SJCRH30 (cell line): Measurements from ENCODE around the gene OR1M1. TPM values are rescaled to one million over a fixed set of nuclear protein-coding genes. Genes with fewer than 3 reads are reported as not detected.
A peak's percentile ranks its signal among the peaks of the same experiment; 100 is the strongest.
"Not testable (repeated sequence)": the region's sequence is repeated elsewhere in the genome, so short reads cannot be mapped to it uniquely, and the experiment has no call there.

Experiments used
- DNase-seq, 2 experiments: peaks; one replicate each; pipeline ENCODE4 v3.0.0-alpha.2; 2015 to 2020
- H3K27ac ChIP-seq: fragments of 250-450 bp; sonication (Bioruptor Pico); 2 replicates; pipeline ENCODE4 v1.5.1; 2020; ENCODE audit warnings: mild to moderate bottlenecking, moderate library complexity
- H3K27me3 ChIP-seq: fragments of 250-450 bp; sonication (Bioruptor Pico); 2 replicates; pipeline ENCODE4 v1.5.1; 2020; ENCODE audit warnings: mild to moderate bottlenecking, moderate library complexity
- H3K36me3 ChIP-seq: fragments of 250-450 bp; sonication (Bioruptor Pico); 2 replicates; pipeline ENCODE4 v1.5.1; 2020; ENCODE audit warnings: mild to moderate bottlenecking, moderate library complexity
- H3K4me1 ChIP-seq: fragments of 250-450 bp; sonication (Bioruptor Pico); 2 replicates; pipeline ENCODE4 v1.5.1; 2020; ENCODE audit warnings: mild to moderate bottlenecking, moderate library complexity
- H3K4me3 ChIP-seq: fragments of 250-450 bp; sonication (Bioruptor Pico); 2 replicates; pipeline ENCODE4 v1.5.1; 2020; ENCODE audit warnings: mild to moderate bottlenecking, moderate library complexity
- H3K9me3 ChIP-seq: fragments of 250-450 bp; sonication (Bioruptor Pico); replicated peaks from 2 replicates; pipeline ENCODE4 v1.5.1; 2020; ENCODE audit warnings: mild to moderate bottlenecking, moderate library complexity
- total RNA-seq: library from RNA; depleted of rRNA; stranded (reverse); fragments of >200 nt; shearing (Covaris generic); gene quantifications from 2 replicates; pipeline ENCODE4 v1.2.3, GENCODE V29; 2014; rRNA removed

Gene OR1M1, protein sequence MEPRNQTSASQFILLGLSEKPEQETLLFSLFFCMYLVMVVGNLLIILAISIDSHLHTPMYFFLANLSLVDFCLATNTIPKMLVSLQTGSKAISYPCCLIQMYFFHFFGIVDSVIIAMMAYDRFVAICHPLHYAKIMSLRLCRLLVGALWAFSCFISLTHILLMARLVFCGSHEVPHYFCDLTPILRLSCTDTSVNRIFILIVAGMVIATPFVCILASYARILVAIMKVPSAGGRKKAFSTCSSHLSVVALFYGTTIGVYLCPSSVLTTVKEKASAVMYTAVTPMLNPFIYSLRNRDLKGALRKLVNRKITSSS
- total RNA-seq: not detected in 2 replicates

- Histone ChIP-seq H3K4me3 (no peak within 1 kb of the TSS), H3K27ac (no peak within 1 kb of the TSS), H3K36me3 (no peaks in the 10 kb centered on the region), H3K27me3 (no peaks in the 10 kb centered on the region), H3K4me1 (no peaks in the 10 kb centered on the region), H3K9me3 (no peaks in the 10 kb centered on the region)
- DNase-seq: no peak
Measured at GRCh38 chr19:9086761-9087160, at the start of gene OR1M1. Gene OR1M1 (plus strand): TSS chr19:9087061. CDS start chr19:9093245, 6,184 bp downstream.

GRCh38 chr19:9037400-9038062 is 49.3 kb upstream of the OR1M1 start:
- Histone ChIP-seq H3K9me3 (no peaks in the 10 kb centered on the region), H3K4me3 (no peak overlapping the region), H3K27me3 (no peaks in the 10 kb centered on the region), H3K27ac (no peak overlapping the region), H3K36me3 (no peaks in the 10 kb centered on the region), H3K4me1 (no peaks in the 10 kb centered on the region)
- DNase-seq: no peak

DNA sequence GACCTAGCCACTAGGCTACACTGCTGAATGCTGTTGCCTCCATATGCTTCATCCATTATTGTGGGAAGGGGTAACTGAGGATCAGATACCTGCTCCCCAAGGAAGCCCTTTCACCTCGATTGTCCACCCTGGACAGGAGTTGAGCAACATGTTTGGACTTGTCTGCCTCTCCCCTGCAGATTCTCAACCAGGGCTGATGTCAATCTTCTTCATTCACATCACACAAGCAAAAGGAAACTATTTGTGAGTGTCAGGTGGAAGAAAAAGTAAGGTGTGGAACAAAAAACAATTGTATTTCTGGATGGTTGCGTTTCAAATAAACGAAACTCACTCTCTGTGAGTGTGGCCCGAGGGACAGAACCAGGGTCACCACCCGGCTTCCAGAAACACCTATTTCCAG is 47.1 kb upstream of the OR1M1 start:
- no peak for DNase-seq
- Histone ChIP-seq H3K27ac (no peak overlapping the region), H3K36me3 (no peaks in the 10 kb centered on the region), H3K9me3 (no peaks in the 10 kb centered on the region), H3K4me1 (no peaks in the 10 kb centered on the region), H3K4me3 (no peak overlapping the region), H3K27me3 (no peaks in the 10 kb centered on the region)

DNA sequence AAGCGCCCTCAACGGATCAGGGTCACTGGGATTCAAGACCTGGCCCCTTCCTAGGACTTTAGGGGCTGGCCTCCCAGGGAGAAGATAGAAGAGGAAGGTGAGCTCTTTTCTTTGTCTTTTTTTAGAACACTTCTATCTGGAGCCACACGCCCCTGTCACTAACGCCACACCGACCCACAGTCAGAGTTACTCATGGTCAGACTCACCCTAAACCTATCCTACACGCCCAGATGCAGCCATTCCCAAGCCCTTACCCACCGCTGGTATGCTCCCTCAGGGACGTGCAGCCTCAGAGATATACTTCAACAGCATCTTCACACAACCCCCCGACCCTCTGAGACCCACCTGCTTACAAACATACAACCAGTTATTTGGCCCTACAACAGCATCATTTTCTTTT is 46.7 kb upstream of the OR1M1 start:
- H3K4me1 ChIP-seq: no peaks in the 10 kb centered on the region

DNA sequence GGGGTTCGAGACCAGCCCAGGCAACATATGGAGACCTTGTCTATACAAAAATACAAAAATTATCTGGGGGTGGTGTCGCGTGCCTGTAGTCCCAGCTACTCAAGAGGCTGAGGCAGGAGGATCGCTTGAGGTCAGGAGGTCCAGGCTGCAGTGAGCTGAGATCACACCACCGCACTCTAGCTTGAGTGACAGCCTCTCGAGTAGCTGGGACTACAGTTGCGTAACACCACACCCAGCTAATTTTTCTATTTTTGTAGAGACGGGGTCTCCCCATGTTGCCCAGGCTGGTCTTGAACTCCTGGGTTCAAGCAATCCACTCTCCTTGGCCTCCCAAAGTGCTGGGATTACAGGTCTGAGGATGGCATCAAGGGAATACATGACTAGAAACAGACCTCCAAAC is 45.8 kb upstream of the OR1M1 start:
- Histone ChIP-seq H3K36me3 (no peaks in the 10 kb centered on the region), H3K9me3 (no peaks in the 10 kb centered on the region), H3K27ac (no peak overlapping the region), H3K4me1 (no peaks in the 10 kb centered on the region), H3K27me3 (no peaks in the 10 kb centered on the region), H3K4me3 (no peak overlapping the region)
- DNase-seq: no peak

More for the DNA sequence above, 46.7 kb upstream of the OR1M1 start:
- Histone ChIP-seq H3K27me3 (no peaks in the 10 kb centered on the region), H3K27ac (no peak overlapping the region), H3K4me3 (no peak overlapping the region), H3K36me3 (no peaks in the 10 kb centered on the region), H3K9me3 (no peaks in the 10 kb centered on the region)
- DNase-seq: no peak

DNA sequence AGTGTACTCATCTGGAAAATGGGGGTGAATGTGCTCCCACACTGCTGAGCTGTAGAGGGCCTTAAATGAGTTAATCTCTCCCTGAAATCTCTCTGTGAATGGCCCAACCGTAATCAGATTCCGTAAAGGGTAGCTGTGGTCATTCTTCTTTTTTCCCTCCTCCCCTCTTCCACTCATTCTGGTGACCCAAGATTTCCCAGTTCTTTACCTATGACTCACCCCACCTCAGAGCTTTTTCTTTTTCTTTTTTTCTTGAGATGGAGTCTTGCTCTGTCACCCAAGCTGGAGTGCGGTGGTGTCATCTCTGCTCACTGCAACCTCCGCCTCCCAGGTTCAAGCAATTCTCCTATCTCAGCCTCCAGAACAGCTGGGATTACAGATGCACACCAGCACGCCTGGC is 43.3 kb upstream of the OR1M1 start:
- H3K9me3 ChIP-seq: no peaks in the 10 kb centered on the region

GRCh38 chr19:9044449-9044848 is 42.4 kb upstream of the OR1M1 start:
- H3K27me3 ChIP-seq: no peaks in the 10 kb centered on the region
- no peaks in the 10 kb centered on the region for H3K36me3 ChIP-seq
- H3K9me3 ChIP-seq: no peaks in the 10 kb centered on the region
- no peak overlapping the region for H3K27ac ChIP-seq
- no peak for DNase-seq
- H3K4me1 ChIP-seq: no peaks in the 10 kb centered on the region
- no peak overlapping the region for H3K4me3 ChIP-seq

More for the DNA sequence above, 43.3 kb upstream of the OR1M1 start:
- Histone ChIP-seq H3K36me3 (no peaks in the 10 kb centered on the region), H3K27ac (no peak overlapping the region), H3K4me1 (no peaks in the 10 kb centered on the region), H3K4me3 (no peak overlapping the region), H3K27me3 (no peaks in the 10 kb centered on the region)
- DNase-seq: no peak

GRCh38 chr19:9046694-9047093 is 40.2 kb upstream of the OR1M1 start:
- Histone ChIP-seq H3K4me3 (no peak overlapping the region), H3K36me3 (no peaks in the 10 kb centered on the region), H3K9me3 (no peaks in the 10 kb centered on the region), H3K27ac (no peak overlapping the region), H3K27me3 (no peaks in the 10 kb centered on the region), H3K4me1 (no peaks in the 10 kb centered on the region)
- DNase-seq: no peak

GRCh38 chr19:9052894-9053293 is 34.0 kb upstream of the OR1M1 start:
- Histone ChIP-seq H3K4me1 (no peaks in the 10 kb centered on the region), H3K36me3 (no peaks in the 10 kb centered on the region), H3K27ac (no peak overlapping the region), H3K9me3 (no peaks in the 10 kb centered on the region), H3K4me3 (no peak overlapping the region), H3K27me3 (no peaks in the 10 kb centered on the region)
- DNase-seq: no peak

DNA sequence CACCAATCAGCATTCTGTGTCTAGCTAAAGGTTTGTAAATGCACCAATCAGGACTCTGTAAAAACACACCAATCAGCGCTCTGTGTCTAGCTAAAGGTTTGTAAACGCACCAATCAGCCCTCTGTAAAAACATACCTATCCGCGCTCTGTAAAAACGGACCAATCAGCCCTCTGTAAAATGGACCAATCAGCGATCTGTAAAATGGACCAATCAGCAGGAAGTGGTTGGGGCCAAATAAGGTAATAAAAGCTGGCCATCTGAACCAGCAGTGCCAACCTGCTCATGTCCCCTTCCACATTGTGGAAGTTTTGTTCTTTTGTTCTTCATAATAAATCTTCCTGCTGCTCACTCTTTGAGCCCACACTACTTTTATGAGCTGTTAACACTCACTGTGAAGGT is 33.2 kb upstream of the OR1M1 start:
- not testable (repeated sequence) for H3K27me3 ChIP-seq, H3K4me3 ChIP-seq, H3K36me3 ChIP-seq, H3K9me3 ChIP-seq, DNase-seq, H3K4me1 ChIP-seq, H3K27ac ChIP-seq

DNA sequence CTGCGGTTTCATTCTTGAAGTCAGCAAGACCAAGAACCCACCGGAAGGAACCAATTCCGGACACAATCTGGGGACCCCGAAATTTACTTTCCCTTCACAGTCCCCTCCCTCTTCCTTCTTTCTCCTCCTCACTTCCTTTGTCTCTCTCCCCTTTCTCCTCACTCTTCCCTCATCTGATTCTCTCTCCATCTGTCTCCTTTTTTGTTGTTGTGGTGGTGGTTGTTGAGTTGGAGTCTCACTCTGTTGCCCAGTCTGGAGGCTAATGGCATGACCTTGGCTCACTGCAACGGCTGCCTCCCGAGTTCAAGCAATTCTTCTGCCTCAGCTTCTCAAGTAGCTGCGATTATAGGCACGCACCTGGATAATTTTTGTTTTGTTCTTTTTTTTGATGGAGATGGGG is 32.7 kb upstream of the OR1M1 start:
- H3K9me3 ChIP-seq: no peaks in the 10 kb centered on the region

GRCh38 chr19:9054765-9055164 is 32.1 kb upstream of the OR1M1 start:
- DNase-seq: peak; percentile 8 to 21
- H3K4me3 ChIP-seq: no peak overlapping the region
- H3K27me3 ChIP-seq: no peaks in the 10 kb centered on the region
- no peaks in the 10 kb centered on the region for H3K9me3 ChIP-seq
- no peaks in the 10 kb centered on the region for H3K4me1 ChIP-seq
- no peak overlapping the region for H3K27ac ChIP-seq
- no peaks in the 10 kb centered on the region for H3K36me3 ChIP-seq

More for the DNA sequence above, 32.7 kb upstream of the OR1M1 start:
- Histone ChIP-seq H3K4me3 (no peak overlapping the region), H3K27me3 (no peaks in the 10 kb centered on the region), H3K36me3 (no peaks in the 10 kb centered on the region), H3K4me1 (no peaks in the 10 kb centered on the region), H3K27ac (no peak overlapping the region)
- DNase-seq: no peak

DNA sequence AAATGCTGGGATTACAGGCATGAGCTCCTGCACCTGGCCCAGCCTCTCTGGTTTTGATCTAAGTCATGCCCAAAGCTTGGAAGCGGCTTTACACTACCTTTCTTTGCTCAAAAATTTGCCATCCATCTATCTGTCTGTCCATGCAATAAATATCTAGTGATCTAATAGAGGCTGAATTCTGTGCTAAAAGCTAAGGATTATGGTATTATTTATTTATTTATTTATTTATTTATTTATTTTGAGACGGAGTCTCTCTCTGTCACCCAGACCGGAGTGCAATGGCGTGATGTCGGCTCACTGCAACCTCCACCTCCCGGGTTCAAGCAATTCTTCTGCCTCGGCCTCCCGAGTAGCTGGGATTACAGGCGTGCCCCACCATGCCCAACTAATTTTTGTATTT is 30.7 kb upstream of the OR1M1 start:
- not testable (repeated sequence) for H3K4me3 ChIP-seq, DNase-seq

DNA sequence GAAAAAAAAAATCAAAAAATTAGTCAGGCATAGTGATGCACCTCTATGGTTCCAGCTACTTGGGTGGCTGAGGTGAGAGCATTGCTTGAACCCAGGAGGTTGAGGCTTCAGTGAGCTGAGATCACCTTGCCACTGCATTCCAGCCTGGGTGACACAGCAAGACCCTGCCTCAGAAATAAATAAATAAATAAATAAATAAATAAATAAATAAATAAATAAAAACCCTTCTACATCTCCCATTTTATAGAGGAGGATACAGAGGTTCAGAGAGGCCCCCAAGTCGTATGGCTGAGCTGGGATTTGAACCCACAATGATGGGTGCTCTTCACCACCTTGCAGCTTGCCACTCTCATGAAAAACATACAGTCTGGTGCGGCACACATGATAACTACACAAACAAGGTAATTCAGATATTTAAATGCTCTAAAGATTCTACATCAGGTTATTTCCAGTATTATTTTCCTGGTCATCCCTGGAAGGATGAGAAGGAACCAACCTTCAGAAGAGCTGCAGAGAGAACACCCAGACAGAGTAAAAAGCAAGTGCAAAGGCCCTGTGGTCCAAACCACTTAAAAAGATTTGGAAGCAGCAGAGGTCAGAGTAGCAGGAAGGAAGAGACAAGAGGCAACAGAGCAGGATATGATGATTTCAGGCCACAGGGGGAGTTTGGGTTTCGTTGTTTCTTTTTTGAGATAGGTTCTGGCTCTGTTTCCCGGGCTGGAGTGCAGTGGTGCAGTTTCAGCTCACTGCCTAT is 29.2 kb upstream of the OR1M1 start:
- H3K27me3 ChIP-seq: no peaks in the 10 kb centered on the region
- H3K36me3 ChIP-seq: no peaks in the 10 kb centered on the region
- H3K9me3 ChIP-seq: no peaks in the 10 kb centered on the region
- DNase-seq: no peak
- H3K27ac ChIP-seq: no peak overlapping the region
- no peaks in the 10 kb centered on the region for H3K4me1 ChIP-seq
- no peak overlapping the region for H3K4me3 ChIP-seq

More for the DNA sequence above, 30.7 kb upstream of the OR1M1 start:
- H3K4me1 ChIP-seq, H3K27ac ChIP-seq, H3K27me3 ChIP-seq, H3K36me3 ChIP-seq, H3K9me3 ChIP-seq: not testable (repeated sequence)
